ENCODE data around the gene TAAR8. TPM values are rescaled to one million over a fixed set of nuclear protein-coding genes. Genes with fewer than 3 reads are reported as not detected.

The TAAR8 gene
- total and polyA plus RNA-seq, 2 of the 13 experiments (the other 11 are each of a cell fraction or from before 2014, with no cell fraction given): 0.07 TPM; not detected in 1

DNA sequence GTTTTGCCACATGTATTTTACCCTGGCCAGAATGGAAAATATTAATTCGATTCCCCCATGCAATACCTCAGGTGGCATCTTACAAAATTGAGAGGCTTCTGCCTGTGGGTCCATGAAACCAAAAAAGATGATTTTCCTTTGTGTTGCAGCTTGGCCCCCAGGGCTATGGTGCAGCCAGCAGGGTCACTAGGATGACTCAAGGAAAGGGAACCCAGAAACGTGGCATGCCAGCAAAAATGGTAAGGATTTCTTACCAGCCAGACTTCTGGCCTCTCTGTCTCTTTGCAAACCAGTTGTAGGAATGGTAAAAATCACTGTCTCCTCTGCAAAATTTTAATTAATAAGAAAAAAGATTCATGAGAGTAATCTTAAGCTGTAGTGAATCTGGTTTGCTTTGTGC is 26.0 kb upstream of the TAAR8 start:
- no peak for DNase-seq (ENCODE audit: low spot score)
- Histone ChIP-seq H3K36me3 (replicated peaks in 1 of 2; ENCODE audit: control insufficient read depth in 1 of 2, insufficient read depth in 2 of 2, low read length in 2 of 2) (no peaks in the 10 kb centered on the region), H3K9ac (ENCODE audit: insufficient read depth, low read depth, low read length) (no peak overlapping the region), H3K9me3 (ENCODE audit: low read length) (no peaks in the 10 kb centered on the region), H3K27ac (ENCODE audit: extremely low read length, insufficient read depth, low read length) (no peak overlapping the region), H3K79me2 (ENCODE audit: insufficient read depth, low read length) (no peaks in the 10 kb centered on the region), H3K27me3 (ENCODE audit: control insufficient read depth in 1 of 2, insufficient read depth in 2 of 2, low read length in 2 of 2) (peaks cover 0 to 6% of the 10 kb centered on the region in 2 experiments; a peak in 2 of 5 replicates), H3K4me2 (ENCODE audit: low read depth, low read length) (no peak overlapping the region), H3K4me1 (ENCODE audit: insufficient read depth, low read length) (peaks cover 11% of the 10 kb centered on the region; the same call in 1 of the 2 replicates), H4K20me1 (ENCODE audit: insufficient read depth, low read length) (no peaks in the 10 kb centered on the region), H2AFZ (ENCODE audit: low read length) (no peak overlapping the region), H3K4me3 (replicated peaks in 1 of 3; ENCODE audit: insufficient read depth in 1 of 3, low read depth in 2 of 3, low read length in 3 of 3) (no peak overlapping the region)
- intact Hi-C loops (cut with micrococcal nuclease; ENCODE audit: unreplicated experiment) (no loop called here), in situ Hi-C loops (cut with HindIII; ENCODE audit: extremely low pct_ligation_motif_present, low pct_unique_long_range_greater_than_20kb) (no loop called here)
- 2% methylated on average over 2 of the region's 2 CpGs for WGBS (ENCODE audit: low lambda C conversion rate)
- ChIA-PET CTCF (ENCODE audit: low intra/inter-chr PET ratio, low total read pairs) (no interaction called here), POLR2A (no interaction called here)
- TF ChIP-seq KDM1A (CRISPR knock-in tag; IDR thresholded peaks at IDR 0.05): no peak
- TF ChIP-seq, protein P1, sequence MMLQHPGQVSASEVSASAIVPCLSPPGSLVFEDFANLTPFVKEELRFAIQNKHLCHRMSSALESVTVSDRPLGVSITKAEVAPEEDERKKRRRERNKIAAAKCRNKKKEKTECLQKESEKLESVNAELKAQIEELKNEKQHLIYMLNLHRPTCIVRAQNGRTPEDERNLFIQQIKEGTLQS (CRISPR knock-in tag; IDR thresholded peaks at IDR 0.05): no peak
- no peak for TF ChIP-seq SIX4 (CRISPR knock-in tag; IDR thresholded peaks at IDR 0.05)
- TF ChIP-seq ZNF468 (CRISPR knock-in tag; IDR thresholded peaks at IDR 0.05): no peak
- no peak for TF ChIP-seq ZBTB7A (CRISPR knock-in tag; IDR thresholded peaks at IDR 0.05)
- no peak for TF ChIP-seq ZNF367 (CRISPR knock-in tag; IDR thresholded peaks at IDR 0.05; ENCODE audit: borderline replicate concordance)
- no peak for TF ChIP-seq KDM2A (CRISPR knock-in tag; IDR thresholded peaks at IDR 0.05; ENCODE audit: borderline replicate concordance, low read depth)
- TF ChIP-seq ASH2L (IDR thresholded peaks at IDR 0.05; ENCODE audit: insufficient read length, low read depth, low read length): no peak
- TF ChIP-seq, protein P2, sequence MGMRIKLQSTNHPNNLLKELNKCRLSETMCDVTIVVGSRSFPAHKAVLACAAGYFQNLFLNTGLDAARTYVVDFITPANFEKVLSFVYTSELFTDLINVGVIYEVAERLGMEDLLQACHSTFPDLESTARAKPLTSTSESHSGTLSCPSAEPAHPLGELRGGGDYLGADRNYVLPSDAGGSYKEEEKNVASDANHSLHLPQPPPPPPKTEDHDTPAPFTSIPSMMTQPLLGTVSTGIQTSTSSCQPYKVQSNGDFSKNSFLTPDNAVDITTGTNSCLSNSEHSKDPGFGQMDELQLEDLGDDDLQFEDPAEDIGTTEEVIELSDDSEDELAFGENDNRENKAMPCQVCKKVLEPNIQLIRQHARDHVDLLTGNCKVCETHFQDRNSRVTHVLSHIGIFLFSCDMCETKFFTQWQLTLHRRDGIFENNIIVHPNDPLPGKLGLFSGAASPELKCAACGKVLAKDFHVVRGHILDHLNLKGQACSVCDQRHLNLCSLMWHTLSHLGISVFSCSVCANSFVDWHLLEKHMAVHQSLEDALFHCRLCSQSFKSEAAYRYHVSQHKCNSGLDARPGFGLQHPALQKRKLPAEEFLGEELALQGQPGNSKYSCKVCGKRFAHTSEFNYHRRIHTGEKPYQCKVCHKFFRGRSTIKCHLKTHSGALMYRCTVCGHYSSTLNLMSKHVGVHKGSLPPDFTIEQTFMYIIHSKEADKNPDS (CRISPR knock-in tag; IDR thresholded peaks at IDR 0.05): no peak
- no peak for TF ChIP-seq SNAI1 (CRISPR knock-in tag; IDR thresholded peaks at IDR 0.05; ENCODE audit: borderline replicate concordance)
- no peak for TF ChIP-seq ZNF446 (CRISPR knock-in tag; IDR thresholded peaks at IDR 0.05)
- no peak for TF ChIP-seq SOX13 (IDR thresholded peaks at IDR 0.05)
- TF ChIP-seq SOX13 (CRISPR knock-in tag; conservative IDR thresholded peaks at IDR 0.05 in 1 of 2, IDR thresholded peaks at IDR 0.05 in 1 of 2): no peak
- no peak for TF ChIP-seq ZNF644 (CRISPR knock-in tag; IDR thresholded peaks at IDR 0.05; ENCODE audit: low read depth)
- no peak for TF ChIP-seq GLI4 (CRISPR knock-in tag; IDR thresholded peaks at IDR 0.05; ENCODE audit: borderline replicate concordance)
- TF ChIP-seq ATM (IDR thresholded peaks at IDR 0.05; ENCODE audit: borderline replicate concordance): no peak
- no peak for ATAC-seq
- no peak for FAIRE-seq
- no TSS peak for BruUV-seq (replicated peaks)

Measured in HepG2 (cell line).